HG02970 (cell line): ENCODE measurements around the gene IL1RAPL2.
"Not testable (repeated sequence)": the region's sequence is repeated elsewhere in the genome, so short reads cannot be mapped to it uniquely, and the experiment has no call there.

ENCODE experiments used
- ATAC-seq: cut with Tn5 transposase; IDR thresholded peaks from one replicate; pipeline ENCODE4 v1.9.1; 2021; ENCODE audit warnings: mild to moderate bottlenecking, moderate library complexity, moderate number of reproducible peaks; ENCODE audit not compliant: unreplicated experiment, low FRiP score

Gene IL1RAPL2

DNA sequence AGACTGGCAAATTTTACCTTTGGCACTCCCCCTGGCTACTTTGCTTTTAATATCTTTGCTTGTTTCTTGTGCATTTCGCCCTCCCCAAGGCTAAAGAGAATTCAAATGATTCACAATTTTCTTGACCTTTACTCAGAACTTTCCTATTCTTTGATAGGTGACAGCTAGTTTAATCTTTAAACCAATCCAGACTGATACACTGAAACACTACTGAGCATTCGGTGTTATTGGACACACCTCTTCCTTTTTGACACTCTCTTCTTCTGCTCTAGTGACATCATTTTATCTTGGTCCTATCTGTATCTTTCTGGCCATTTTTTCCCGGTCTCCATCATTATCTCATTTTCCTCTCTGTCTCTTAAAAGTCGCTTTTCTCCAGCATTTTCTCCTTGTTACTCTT, 103.1 kb downstream of the IL1RAPL2 start:
- ATAC-seq, result no peak

DNA sequence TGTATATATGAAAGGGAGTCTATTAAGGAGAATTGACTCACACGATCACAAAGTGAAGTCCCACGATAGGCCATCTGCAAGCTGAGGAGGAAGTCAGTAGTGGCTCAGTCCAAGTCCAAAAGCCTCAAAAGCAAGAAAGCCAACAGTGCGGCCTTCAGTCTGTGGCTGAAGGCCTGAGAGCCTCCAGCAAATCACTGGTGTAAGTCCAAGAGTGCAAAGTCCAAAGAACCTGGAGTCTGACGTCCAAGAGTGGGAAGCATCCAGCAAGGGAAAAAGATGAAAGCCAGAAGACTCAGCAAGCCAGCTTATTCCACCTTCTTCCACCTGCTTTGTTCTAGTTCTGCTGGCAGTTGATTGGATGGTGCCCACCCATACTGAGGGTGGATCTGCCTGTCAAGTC, 104.1 kb downstream of the IL1RAPL2 start:
- ATAC-seq, result no peak

DNA sequence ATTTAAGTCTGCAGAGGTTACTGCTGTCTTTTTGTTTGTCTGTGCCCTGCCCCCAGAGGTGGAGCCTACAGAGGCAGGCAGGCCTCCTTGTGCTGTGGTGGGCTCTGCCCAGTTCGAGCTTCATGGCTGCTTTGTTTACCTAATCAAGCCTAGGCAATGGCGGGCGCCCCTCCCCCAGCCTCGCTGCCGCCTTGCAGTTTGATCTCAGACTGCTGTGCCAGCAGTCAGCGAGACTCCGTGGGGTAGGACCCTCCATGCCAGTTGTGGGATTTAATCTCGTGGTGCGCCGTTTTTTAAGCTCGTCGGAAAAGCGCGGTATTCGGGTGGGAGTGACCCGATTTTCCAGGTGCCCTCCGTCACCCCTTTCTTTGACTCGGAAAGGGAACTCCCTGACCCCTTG, 111.5 kb downstream of the IL1RAPL2 start:
- not testable (repeated sequence) for ATAC-seq

DNA sequence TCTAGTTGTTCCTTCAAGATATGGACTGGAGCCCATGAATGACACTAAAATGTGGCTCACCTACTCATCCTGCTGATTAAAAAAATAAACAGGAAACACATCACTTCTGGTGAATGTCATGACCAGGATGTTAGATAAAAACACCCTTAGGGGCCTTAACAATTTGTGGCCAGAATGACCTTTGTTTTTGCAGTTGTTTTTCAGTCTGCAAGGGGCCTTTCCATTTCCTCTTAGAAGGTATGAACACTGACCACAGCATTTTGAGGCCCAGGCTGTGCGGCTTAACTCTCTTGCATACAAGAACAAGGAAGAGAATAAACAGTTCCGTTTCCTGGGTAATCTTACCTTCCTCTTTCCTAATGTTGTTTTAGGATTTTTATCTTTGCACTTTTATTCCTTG, 113.2 kb downstream of the IL1RAPL2 start:
- ATAC-seq, result no peak

DNA sequence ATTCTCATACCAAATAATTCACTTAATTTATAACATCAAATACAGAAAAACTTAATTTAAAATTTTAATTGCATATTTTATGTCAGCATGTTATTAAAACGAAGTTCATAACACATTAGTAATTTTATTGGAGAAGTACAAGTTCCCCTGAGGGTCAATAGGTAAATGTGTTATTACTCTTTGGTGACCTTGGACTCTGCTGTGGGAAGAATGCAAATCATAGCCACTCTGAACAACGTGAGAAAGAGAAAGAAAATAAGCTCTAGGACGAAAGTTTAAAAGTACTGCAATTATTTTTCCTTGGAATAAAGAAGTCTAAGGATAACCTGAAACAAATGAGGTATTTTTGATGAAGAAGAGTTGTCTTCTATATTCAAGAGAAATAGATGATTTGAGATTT, 115.2 kb downstream of the IL1RAPL2 start:
- no peak for ATAC-seq

DNA sequence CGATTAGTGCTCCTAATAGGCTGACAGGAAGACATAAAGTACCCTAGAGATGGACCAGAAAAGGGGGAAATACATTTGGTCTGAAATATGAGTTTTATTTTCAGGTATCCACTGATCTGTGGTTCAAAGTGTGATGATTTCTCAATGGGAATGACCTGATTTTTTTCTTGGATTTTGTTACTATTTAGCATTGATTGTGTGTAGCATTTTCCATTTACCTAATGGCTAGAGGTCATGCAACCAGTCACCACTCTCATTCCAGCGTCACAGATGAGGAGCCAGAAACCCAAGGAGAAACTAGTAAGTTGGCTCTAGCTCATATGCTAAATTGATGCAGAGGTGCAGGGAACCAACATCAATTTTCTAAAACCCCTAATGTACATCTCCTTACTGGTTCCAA, 118.1 kb downstream of the IL1RAPL2 start:
- ATAC-seq, result no peak

DNA sequence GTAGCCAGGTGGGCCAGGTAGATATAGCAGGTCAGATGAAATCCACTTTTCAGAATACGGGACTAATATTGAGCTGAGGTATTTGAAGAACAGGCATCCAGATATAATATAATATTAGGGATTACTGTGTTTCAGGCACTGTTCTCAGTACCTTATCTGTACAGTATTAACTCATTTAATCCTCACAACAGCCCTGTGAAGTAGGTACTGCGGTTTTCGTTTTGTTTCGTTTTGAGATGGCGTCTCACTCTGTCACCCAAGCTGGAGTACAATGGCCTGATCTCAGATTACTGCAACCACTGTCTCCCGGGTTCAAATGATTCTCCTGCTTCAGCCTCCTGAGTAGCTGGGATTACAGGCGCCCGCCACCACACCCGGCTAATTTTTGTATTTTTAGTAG, 129.6 kb downstream of the IL1RAPL2 start:
- no peak for ATAC-seq

DNA sequence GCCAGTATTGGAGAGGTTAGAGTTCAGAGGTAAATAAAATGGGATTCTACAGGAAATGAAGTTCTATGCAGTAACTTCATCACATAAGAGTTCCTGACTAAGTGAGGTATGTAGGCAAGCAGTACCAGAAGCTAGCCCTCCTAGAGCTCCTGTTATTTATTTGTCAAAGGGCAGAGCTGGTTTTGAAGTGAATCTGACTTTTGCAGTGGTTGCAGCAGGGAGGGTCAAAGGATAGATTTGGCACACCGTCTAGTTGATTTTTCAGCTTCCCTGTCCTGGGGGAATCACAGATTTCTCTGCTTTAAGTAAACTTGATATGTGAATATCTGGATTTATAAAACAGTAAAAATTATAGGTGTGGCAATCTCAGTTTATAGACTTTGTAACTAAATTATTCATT, 130.7 kb downstream of the IL1RAPL2 start:
- no peak for ATAC-seq

DNA sequence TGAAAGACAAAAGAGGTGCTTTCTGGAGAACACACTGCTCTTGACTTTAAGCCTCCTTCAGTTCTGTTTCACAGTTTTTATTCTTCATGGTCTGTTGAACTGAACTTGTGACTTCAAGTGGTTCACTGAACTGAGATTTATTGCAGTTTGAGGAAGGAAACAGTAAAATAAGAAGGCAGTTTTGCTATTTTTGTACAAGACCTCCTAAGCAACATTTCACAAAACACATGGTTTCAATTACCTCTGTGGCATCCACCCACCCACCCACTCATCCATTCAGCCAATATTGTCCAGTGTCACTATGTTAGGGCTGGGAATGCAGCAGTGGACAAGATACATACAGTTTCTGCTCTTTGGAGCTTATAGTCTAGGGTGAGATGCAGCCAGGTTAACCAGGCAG, 131.3 kb downstream of the IL1RAPL2 start:
- ATAC-seq, result no peak

DNA sequence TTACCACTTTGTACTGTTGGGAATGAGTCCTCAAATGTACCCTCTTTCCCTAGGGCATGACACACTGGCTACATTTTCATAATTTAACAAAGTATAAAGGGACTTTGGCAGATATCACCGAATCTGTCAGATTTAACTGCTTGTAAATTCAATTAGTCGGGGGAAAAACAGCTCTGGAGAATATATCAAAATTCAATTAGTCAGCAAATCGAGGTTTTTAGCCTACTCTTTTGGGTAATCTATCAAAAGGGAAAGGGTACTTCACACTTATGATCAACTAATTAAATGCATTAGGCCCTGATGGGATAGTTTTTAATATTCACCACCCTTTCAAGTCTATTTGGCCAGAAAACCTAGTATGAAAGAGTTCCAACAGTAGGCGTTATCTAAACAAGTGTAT, 141.0 kb downstream of the IL1RAPL2 start:
- ATAC-seq, result no peak

DNA sequence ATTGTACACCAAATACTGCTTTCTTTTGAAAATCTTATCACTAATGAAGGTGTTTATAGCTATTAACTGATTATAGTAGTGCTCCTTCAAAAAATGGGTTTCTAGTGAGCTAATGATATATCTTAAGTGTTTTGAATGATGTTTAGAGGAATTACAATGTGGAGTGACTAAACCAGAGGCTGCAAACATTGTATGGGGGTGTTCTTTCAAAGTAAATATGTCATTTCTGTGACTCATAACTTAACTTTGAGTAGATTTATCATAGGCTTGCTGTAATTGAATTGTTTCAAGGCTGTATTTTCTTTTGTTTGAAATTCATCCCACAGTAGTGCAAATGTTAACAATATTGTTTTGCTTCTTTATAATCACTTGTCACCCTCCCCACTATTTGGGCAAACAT, 141.6 kb downstream of the IL1RAPL2 start:
- no peak for ATAC-seq

DNA sequence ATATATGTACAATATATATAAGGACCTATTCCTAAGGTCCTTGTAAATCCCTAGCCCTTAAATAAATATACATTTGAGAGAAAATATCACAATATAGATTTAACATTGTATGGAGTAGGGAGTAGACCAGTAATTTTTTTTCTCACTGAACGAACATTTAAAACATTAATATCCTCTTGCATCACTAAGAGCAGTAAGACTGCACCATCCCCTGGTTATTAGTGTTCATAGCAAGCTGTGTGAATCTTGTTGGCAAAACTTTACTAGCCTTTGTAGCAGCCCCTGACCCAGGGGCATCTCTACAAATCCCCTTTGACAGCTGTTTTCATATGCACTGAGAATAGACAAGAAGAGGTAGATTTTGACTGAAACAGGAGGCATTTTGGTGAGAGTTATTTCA, 146.5 kb downstream of the IL1RAPL2 start:
- no peak for ATAC-seq

DNA sequence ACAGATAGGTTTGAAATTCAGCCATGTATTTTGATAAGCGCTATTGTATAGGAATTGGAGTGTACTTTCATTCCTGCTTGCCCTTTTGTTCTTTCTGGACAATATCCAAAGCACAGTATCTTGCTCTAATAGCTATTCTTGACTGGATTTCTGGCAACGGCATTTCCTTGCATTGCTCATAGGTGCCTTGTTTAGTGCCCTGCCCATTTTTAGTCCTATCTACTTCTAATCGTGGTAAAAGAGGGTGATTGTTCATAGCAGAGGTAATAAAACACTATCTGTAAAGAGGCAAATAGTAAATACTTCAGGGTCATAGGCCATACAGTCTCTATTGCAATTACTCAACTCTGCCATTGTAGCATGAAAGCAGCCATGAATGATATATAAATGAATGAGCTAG, 155.9 kb downstream of the IL1RAPL2 start:
- no peak for ATAC-seq

DNA sequence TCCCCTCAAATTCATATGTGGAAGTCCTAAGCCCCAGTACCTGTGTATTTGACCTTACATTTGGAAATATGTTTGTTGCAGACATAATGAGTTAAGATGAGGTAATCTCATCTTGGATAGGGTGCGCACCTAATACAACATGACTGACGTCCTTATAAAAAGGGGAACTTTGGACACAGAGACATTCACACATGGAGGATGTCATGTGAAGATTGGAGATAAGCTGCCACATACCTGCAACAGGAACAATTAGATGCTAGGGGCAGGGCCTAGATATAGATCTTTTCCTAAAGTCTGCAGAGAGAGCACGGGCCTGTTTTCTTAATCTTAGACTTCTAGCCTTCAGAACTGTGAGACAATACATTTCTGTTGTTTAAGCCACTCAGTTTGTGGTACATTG, 162.5 kb downstream of the IL1RAPL2 start:
- no peak for ATAC-seq

DNA sequence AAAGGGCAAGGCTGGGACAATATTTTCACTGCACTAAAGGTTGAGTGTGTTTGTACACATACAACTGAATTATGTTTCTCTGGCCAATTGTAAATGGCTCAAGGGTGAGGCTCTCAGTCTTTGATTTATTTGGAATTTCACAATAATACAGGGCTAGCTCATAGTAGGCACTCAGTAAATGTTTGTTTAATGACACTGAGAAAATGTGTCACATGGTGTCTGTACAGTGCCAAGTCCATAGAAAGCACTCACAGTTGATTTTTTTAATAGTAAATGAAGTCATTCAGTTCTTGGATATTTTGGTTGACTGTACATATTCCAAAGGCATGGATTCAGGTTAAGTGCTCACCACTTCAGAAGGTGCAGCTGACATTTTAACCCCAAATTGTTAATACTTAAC, 176.4 kb downstream of the IL1RAPL2 start:
- ATAC-seq, result no peak

DNA sequence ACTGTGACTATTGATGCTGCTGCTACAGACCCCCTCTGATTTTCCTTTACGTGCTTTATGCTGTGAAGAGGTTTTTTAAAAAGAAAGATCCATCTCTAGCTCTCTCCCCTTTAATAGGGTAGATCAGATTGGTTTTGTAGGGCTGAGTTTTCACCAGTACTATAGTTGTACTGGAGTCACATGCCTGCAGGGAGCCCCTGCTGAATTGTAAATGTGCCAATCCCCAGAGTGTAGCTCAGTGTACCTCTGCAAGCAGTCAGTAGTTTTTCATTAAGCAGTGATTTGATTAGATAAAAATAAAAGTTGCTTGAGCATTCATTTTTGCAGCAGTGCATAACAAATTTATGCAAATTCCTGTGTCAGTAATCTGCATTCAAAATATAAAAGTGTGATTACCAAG, 179.2 kb downstream of the IL1RAPL2 start:
- no peak for ATAC-seq

DNA sequence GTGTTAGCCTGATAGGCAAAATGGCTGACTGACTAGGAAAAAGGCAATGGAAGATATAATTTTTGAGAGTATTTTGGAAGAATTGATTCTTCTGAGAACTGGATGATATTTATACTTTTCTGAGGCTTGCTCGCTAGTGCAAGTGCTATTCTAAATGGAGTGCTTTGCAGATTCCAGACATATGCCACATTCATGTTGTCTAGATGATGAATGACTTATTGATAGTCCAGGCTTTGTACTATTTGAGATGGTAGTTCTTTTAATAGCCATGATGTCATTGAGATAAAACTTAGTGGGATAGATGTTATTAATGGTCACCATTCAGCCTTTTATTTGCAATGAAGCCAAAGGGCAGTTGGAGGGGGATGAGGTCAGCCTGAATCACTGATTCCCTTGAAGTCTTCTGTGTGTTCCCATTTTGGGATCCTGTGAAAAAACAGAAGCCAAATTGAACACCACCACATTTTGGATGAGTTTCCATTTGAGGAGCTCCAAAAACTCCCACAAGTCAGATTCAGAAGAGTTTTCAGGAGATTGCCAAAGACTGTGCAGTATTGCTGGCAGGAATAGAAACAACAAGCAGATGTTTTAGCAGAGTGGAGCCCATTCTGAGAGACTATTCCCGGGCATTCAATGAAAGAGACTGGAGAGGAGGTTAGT, 184.1 kb downstream of the IL1RAPL2 start:
- ATAC-seq, result no peak

DNA sequence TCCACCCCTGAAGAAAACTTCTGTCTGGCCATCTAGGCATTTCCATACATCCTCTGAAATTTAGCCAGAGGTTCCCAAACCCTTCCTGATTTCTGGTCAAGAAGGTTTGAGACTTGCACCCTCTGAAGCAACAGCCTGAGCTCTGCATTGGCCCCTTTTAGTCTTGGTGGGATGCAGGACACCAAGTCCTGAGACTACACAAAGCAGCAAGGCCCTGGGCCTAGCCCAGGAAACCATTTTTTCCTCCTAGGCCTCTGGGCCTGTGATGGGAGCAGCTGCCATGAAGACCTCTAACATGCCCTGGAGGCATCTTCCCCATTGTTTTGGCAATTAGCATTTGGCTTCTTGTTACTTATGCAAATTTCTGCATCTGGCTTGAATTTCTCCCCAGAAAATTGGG, 196.6 kb downstream of the IL1RAPL2 start:
- no peak for ATAC-seq

DNA sequence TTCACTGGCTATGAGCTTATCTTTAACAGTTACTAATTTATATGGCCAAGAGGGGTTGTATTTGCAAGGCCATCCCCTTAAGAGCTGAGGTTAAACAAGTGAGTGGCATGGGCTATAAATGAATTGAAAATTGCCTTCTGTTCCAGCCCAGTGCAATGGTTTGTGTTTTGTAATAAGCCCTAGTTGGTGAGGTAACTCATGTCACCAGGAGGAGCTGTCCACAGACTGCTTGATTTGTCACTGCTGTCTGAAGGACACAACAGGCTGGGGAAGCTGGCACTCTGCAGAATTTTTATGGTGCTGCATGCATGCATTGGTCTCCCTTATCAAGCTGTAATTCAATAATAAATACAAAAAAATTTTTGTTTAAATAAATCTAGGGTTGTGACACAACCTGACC, 223.8 kb downstream of the IL1RAPL2 start:
- no peak for ATAC-seq

DNA sequence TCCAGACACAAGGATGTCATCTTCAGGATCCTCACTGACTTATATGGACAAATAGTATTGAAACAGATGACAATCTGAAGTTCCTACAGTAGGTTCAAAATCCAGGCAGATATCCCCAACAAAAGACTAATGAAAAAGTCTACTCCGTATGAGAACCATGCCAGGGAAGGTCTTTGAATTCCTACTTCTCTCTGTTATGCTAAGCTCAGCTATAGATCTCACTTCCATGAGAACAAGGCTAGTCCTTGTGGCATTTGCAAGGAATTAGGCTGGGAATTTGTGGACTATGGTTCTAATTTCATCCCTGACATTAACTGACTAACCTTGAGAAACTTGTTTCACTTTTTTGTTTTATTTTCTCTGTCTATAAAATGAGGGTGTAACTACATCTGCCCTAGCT, 229.8 kb downstream of the IL1RAPL2 start:
- ATAC-seq, result no peak

DNA sequence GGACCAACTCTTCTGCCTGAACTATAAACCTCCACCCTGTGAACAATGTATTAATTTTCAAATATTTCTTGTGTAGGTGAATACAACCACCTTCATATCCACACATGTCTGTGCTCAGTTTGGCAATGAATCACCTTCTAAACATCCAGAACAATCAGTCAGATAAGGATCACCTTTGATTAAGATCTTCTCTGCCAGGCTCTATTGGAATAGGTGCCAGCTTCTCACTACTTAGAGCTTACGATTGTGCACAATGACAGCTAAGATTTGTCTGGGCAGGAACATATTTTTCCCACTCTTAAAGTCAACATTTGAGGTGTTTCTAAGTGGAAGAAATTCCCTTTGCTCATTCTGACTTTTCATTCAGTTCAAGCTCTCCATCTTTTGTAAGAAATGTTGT, 237.2 kb downstream of the IL1RAPL2 start:
- no peak for ATAC-seq

DNA sequence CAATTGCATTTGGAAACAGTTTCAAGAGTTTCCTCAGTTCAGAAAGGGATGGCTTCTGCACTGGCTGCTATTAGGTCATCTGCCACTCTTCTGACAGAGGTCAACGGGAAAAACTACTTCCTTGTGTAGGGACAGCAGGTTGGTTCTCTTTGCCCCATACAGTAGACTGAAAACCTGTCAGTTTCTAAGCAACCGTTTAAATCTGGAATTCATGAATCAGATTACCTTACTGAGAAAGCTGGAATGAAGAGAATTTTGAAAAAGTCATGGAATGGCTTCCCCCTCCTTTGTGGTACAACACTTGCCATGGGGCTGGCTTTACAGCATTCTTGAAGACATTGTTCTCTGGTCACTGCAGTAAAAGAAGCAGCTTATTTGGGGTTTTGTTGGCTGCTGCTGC, 240.3 kb downstream of the IL1RAPL2 start:
- ATAC-seq, result no peak

DNA sequence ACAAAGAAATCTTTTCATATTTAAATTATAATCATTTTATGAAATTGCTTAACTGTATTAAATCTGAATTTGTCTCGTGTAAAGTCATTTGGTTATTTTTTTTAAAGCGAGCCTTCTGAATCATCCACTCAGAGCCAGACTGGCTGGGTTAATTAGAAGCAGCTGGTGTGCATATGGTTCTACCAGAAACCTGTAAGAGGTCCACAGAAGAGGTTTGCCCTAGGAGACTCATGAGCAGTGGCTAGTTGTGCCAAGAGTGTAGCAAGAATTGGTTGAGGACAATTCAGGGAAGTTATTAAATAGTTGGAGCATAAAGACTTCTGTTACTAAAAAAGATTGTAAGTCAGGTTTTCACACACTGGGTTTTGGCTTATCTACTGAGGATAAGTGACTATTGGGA, 267.4 kb downstream of the IL1RAPL2 start:
- ATAC-seq, result no peak
